Cardiac muscle cell (in vitro differentiated cells and primary cell): ENCODE data around the gene IRF2BP1. TPM values are rescaled to one million over a fixed set of nuclear protein-coding genes. Genes with fewer than 3 reads are reported as not detected.

ENCODE experiments used
- DNase-seq, 2 donors: peaks; one replicate each; pipeline versions ENCODE4 v3.0.0 to v3.0.0-alpha.2; 2010 to 2017; ENCODE audit warnings: low read depth in 1 of 2, low spot score in 1 of 2
- H3K27ac ChIP-seq: fragments of 200-600 bp; sonication (generic); 2 replicates; pipeline ENCODE4 v1.5.1; 2016
- H3K27me3 ChIP-seq: fragments of 200-600 bp; sonication (generic); 2 replicates; pipeline ENCODE4 v1.6.0; 2016; ENCODE audit warnings: control low read depth
- H3K36me3 ChIP-seq: fragments of 200-600 bp; sonication (generic); 2 replicates; pipeline ENCODE4 v1.5.1; 2016; ENCODE audit warnings: control low read depth
- H3K4me1 ChIP-seq: fragments of 200-600 bp; sonication (generic); 2 replicates; pipeline ENCODE4 v1.8.1; 2017; ENCODE audit warnings: low read depth, mild to moderate bottlenecking, mixed run types
- H3K4me3 ChIP-seq: fragments of 200-600 bp; sonication (generic); 2 replicates; pipeline ENCODE4 v1.5.1; 2016; ENCODE audit warnings: mild to moderate bottlenecking
- H3K9me3 ChIP-seq: fragments of 200-600 bp; sonication (generic); 2 replicates; pipeline ENCODE4 v1.5.1; 2017; ENCODE audit warnings: low read depth, mild to moderate bottlenecking, control low read depth
- CTCF ChIP-seq: IDR thresholded peaks from 2 replicates; pipeline ENCODE4 v1.5.1; 2012; ENCODE audit warnings: low read depth, mild to moderate bottlenecking, low read length
- polyA plus RNA-seq: library from polyadenylated mRNA; unstranded; fragments of >200 nt; fragmentation: Nextera tagmentation; extraction: Ambion mirVana; gene quantifications from 2 replicates; pipeline ENCODE4 v1.2.1, GENCODE V29; 2016
- total RNA-seq: library from RNA; depleted of rRNA; stranded (reverse); fragments of >200 nt; gene quantifications from 2 replicates; pipeline ENCODE4 v1.2.3, GENCODE V29; 2016

Gene IRF2BP1
- total and polyA plus RNA-seq, 2 experiments from 2014 or later: 14.5 to 71.8 TPM

- H3K27me3 ChIP-seq: no peaks in the 10 kb centered on the region
- H3K4me1 ChIP-seq: peaks cover 16% of the 10 kb centered on the region
- no peak for TF ChIP-seq CTCF
- H3K4me3 ChIP-seq: no peak overlapping the region
- H3K36me3 ChIP-seq: peaks cover 3% of the 10 kb centered on the region
- no peak overlapping the region for H3K27ac ChIP-seq
- DNase-seq: no peak
- no peaks in the 10 kb centered on the region for H3K9me3 ChIP-seq
Measured at GRCh38 chr19:45881082-45881908, 4.6 kb downstream of the IRF2BP1 start.

GRCh38 chr19:45879971-45880370 is 6.0 kb downstream of the IRF2BP1 start:
- TF ChIP-seq CTCF: no peak
- Histone ChIP-seq H3K4me1 (peaks cover 19% of the 10 kb centered on the region), H3K36me3 (peaks cover 3% of the 10 kb centered on the region), H3K27ac (no peak overlapping the region), H3K9me3 (no peaks in the 10 kb centered on the region), H3K4me3 (no peak overlapping the region), H3K27me3 (no peaks in the 10 kb centered on the region)
- DNase-seq: no peak

GRCh38 chr19:45879055-45879454 is 6.9 kb downstream of the IRF2BP1 start:
- no peak overlapping the region for H3K4me3 ChIP-seq
- no peak for DNase-seq
- no peaks in the 10 kb centered on the region for H3K9me3 ChIP-seq
- H3K4me1 ChIP-seq: peaks cover 19% of the 10 kb centered on the region
- no peak for TF ChIP-seq CTCF
- no peak overlapping the region for H3K27ac ChIP-seq
- no peaks in the 10 kb centered on the region for H3K27me3 ChIP-seq
- H3K36me3 ChIP-seq: no peaks in the 10 kb centered on the region

GRCh38 chr19:45878043-45878794 is 7.7 kb downstream of the IRF2BP1 start:
- DNase-seq: no peak
- no peak overlapping the region for H3K4me3 ChIP-seq
- H3K27ac ChIP-seq: no peak overlapping the region
- no peak for TF ChIP-seq CTCF
- H3K27me3 ChIP-seq: no peaks in the 10 kb centered on the region
- peaks cover 19% of the 10 kb centered on the region for H3K4me1 ChIP-seq
- H3K36me3 ChIP-seq: no peaks in the 10 kb centered on the region
- H3K9me3 ChIP-seq: no peaks in the 10 kb centered on the region

GRCh38 chr19:45876411-45877197 is 9.3 kb downstream of the IRF2BP1 start:
- Histone ChIP-seq H3K9me3 (no peaks in the 10 kb centered on the region), H3K27ac (peak overlapping the region; percentile 50), H3K27me3 (no peaks in the 10 kb centered on the region), H3K36me3 (no peaks in the 10 kb centered on the region), H3K4me1 (peaks cover 9% of the 10 kb centered on the region), H3K4me3 (no peak overlapping the region)
- peak; percentile 41 to 75 for DNase-seq
- no peak for TF ChIP-seq CTCF
